H9 (cell line): ENCODE data around the gene SLC39A7. TPM values are rescaled to one million over a fixed set of nuclear protein-coding genes. Genes with fewer than 3 reads are reported as not detected.
A peak's percentile ranks its signal among the peaks of the same experiment; 100 is the strongest.

Experiments
- DNase-seq: peaks from one replicate; pipeline ENCODE4 v3.0.0-alpha.2; 2017
- H2AFZ ChIP-seq: one replicate; pipeline ENCODE4 v1.6.1; 2013; ENCODE audit warnings: mild to moderate bottlenecking, low read length, control low read depth, moderate library complexity
- H2AK5ac ChIP-seq: 2 replicates; pipeline ENCODE4 v1.6.1; 2013; ENCODE audit warnings: low read length, control low read depth, mixed read lengths; ENCODE audit not compliant: insufficient read length
- H2BK120ac ChIP-seq: one replicate; pipeline ENCODE4 v1.6.1; 2013; ENCODE audit warnings: low read depth, mild to moderate bottlenecking, low read length, control low read depth, inconsistent platforms; ENCODE audit not compliant: poor library complexity, severe bottlenecking
- H2BK12ac ChIP-seq: 2 replicates; pipeline ENCODE4 v1.6.1; 2013; ENCODE audit warnings: low read length, control low read depth, mixed read lengths, low read depth; ENCODE audit not compliant: insufficient read length
- H2BK15ac ChIP-seq: 2 replicates; pipeline ENCODE4 v1.6.1; 2013; ENCODE audit warnings: low read depth, low read length, control low read depth
- H2BK20ac ChIP-seq: one replicate; pipeline ENCODE4 v1.6.1; 2013; ENCODE audit warnings: low read depth, mild to moderate bottlenecking, low read length, control low read depth, inconsistent platforms; ENCODE audit not compliant: poor library complexity, severe bottlenecking
- H2BK5ac ChIP-seq: 2 replicates; pipeline ENCODE4 v1.6.1; 2013; ENCODE audit warnings: low read length, control low read depth, mixed read lengths; ENCODE audit not compliant: insufficient read length
- H3K14ac ChIP-seq: 2 replicates; pipeline ENCODE4 v1.6.1; 2013; ENCODE audit warnings: low read length, control low read depth; ENCODE audit not compliant: insufficient read depth
- H3K18ac ChIP-seq: 2 replicates; pipeline ENCODE4 v1.6.1; 2013; ENCODE audit warnings: low read depth, mild to moderate bottlenecking, mixed read lengths, low read length, control low read depth; ENCODE audit not compliant: insufficient read length
- H3K23ac ChIP-seq: 2 replicates; pipeline ENCODE4 v1.6.1; 2013; ENCODE audit warnings: low read length, control low read depth, mixed read lengths, low read depth; ENCODE audit not compliant: insufficient read length
- H3K23me2 ChIP-seq: 2 replicates; pipeline ENCODE4 v1.6.1; 2013; ENCODE audit warnings: low read depth, mild to moderate bottlenecking, mixed read lengths, low read length, control low read depth; ENCODE audit not compliant: insufficient read length, poor library complexity, severe bottlenecking
- H3K27ac ChIP-seq: 2 replicates; pipeline ENCODE4 v1.5.1; 2013; ENCODE audit warnings: low read length, control low read depth, mixed read lengths, low read depth; ENCODE audit not compliant: insufficient read length
- H3K27me3 ChIP-seq: 2 replicates; pipeline ENCODE4 v1.6.1; 2013; ENCODE audit warnings: low read length, control low read depth, inconsistent platforms; ENCODE audit not compliant: insufficient read depth
- H3K4ac ChIP-seq: 2 replicates; pipeline ENCODE4 v1.6.1; 2013; ENCODE audit warnings: low read depth, mild to moderate bottlenecking, control low read depth, inconsistent platforms, low read length, moderate library complexity
- H3K4me1 ChIP-seq: 2 replicates; pipeline ENCODE4 v1.6.1; 2013; ENCODE audit warnings: low read length, control low read depth, inconsistent platforms; ENCODE audit not compliant: insufficient read depth
- H3K4me2 ChIP-seq: 2 replicates; pipeline ENCODE4 v1.6.1; 2013; ENCODE audit warnings: low read length, control low read depth, mixed read lengths; ENCODE audit not compliant: insufficient read length, insufficient read depth
- H3K56ac ChIP-seq: 2 replicates; pipeline ENCODE4 v1.6.1; 2013; ENCODE audit warnings: low read depth, mild to moderate bottlenecking, mixed read lengths, low read length, control low read depth; ENCODE audit not compliant: insufficient read length
- H3K79me1 ChIP-seq: 2 replicates; pipeline ENCODE4 v1.6.1; 2013; ENCODE audit warnings: low read depth, mild to moderate bottlenecking, moderate library complexity, low read length, control low read depth, inconsistent platforms; ENCODE audit not compliant: insufficient read depth, poor library complexity, severe bottlenecking
- H3K79me2 ChIP-seq: 2 replicates; pipeline ENCODE4 v1.6.1; 2013; ENCODE audit warnings: low read length, control low read depth, inconsistent platforms; ENCODE audit not compliant: insufficient read depth
- H3K9ac ChIP-seq: 2 replicates; pipeline ENCODE4 v1.6.1; 2013; ENCODE audit warnings: low read length, control low read depth, mixed read lengths; ENCODE audit not compliant: insufficient read length; ENCODE audit errors: extremely low read depth
- H3K9me3 ChIP-seq: one replicate; pipeline ENCODE4 v1.6.1; 2013; ENCODE audit warnings: low read depth, low read length, inconsistent platforms; ENCODE audit not compliant: control insufficient read depth
- H3T11ph ChIP-seq: one replicate; pipeline ENCODE4 v1.6.1; 2013; ENCODE audit warnings: mild to moderate bottlenecking, low read length, control low read depth, inconsistent platforms
- H4K20me1 ChIP-seq: one replicate; pipeline ENCODE4 v1.6.1; 2013; ENCODE audit not compliant: control insufficient read depth, insufficient read length, insufficient read depth
- H4K5ac ChIP-seq: 2 replicates; pipeline ENCODE4 v1.6.1; 2013; ENCODE audit warnings: low read depth, mild to moderate bottlenecking, mixed read lengths, low read length, control low read depth; ENCODE audit not compliant: insufficient read length
- H4K8ac ChIP-seq: replicated peaks from 2 replicates; pipeline ENCODE4 v1.6.1; 2013; ENCODE audit warnings: low read length, control low read depth, mixed read lengths, low read depth; ENCODE audit not compliant: insufficient read length
- H4K91ac ChIP-seq: 2 replicates; pipeline ENCODE4 v1.6.1; 2013; ENCODE audit warnings: low read depth, mild to moderate bottlenecking, moderate library complexity, mixed read lengths, low read length, control low read depth; ENCODE audit not compliant: insufficient read length
- H3K27ac Mint-ChIP-seq, 3 experiments: 2 replicates in 2 of 3; 3 replicates in 1 of 3; pipeline ENCODE4 v1.8.0; 2020 to 2021; ENCODE audit warnings: mixed read lengths in 3 of 3, mild to moderate bottlenecking in 1 of 3, moderate library complexity in 1 of 3
- H3K27me3 Mint-ChIP-seq: 2 replicates; pipeline ENCODE4 v1.8.0; 2021; ENCODE audit warnings: low read depth, mild to moderate bottlenecking, moderate library complexity, mixed read lengths
- H3K36me3 Mint-ChIP-seq, 3 experiments: 2 replicates in 2 of 3; 3 replicates in 1 of 3; pipeline ENCODE4 v1.8.0; 2020 to 2021; ENCODE audit warnings: low read depth in 3 of 3, mixed read lengths in 3 of 3; ENCODE audit not compliant: insufficient read depth in 1 of 3
- H3K4me1 Mint-ChIP-seq, 2 experiments: 2 replicates each; pipeline ENCODE4 v1.8.0; 2020; ENCODE audit warnings: mixed read lengths in 2 of 2
- H3K4me3 Mint-ChIP-seq, 2 experiments: 2 replicates in 1 of 2; 3 replicates in 1 of 2; pipeline ENCODE4 v1.8.0; 2020 to 2021; ENCODE audit warnings: mild to moderate bottlenecking in 2 of 2, mixed read lengths in 2 of 2, moderate library complexity in 1 of 2
- H3K9me3 Mint-ChIP-seq, 2 experiments: 2 replicates in 1 of 2; 3 replicates in 1 of 2; pipeline ENCODE4 v1.8.0; 2020; ENCODE audit warnings: mild to moderate bottlenecking in 2 of 2, mixed read lengths in 2 of 2, moderate library complexity in 1 of 2
- WGBS: extraction: QIAGEN DNeasy Blood & Tissue Kit; methylation state at CpG from one replicate; pipeline ENCODE4 v1.1.7; 2013; ENCODE audit warnings: missing lambda C conversion rate, low lambda C conversion rate, mixed read lengths; ENCODE audit not compliant: insufficient read length; ENCODE audit errors: extremely low coverage; 5-methylcytosine and 5-hydroxymethylcytosine counted together
- total RNA-seq: library from RNA; stranded (reverse); gene quantifications from 2 replicates; pipeline ENCODE4 v1.2.1, GENCODE V29; 2021
- TF ChIP-seq, protein P1 (sequence below): fragments of 200-600 bp; sonication (generic); conservative IDR thresholded peaks from 3 replicates; pipeline ENCODE4 v1.8.0; 2021; ENCODE audit warnings: antibody characterized with exemption, mild to moderate bottlenecking

SLC39A7 gene
- total RNA-seq, 1 experiment from 2014 or later, result 107 TPM

DNA sequence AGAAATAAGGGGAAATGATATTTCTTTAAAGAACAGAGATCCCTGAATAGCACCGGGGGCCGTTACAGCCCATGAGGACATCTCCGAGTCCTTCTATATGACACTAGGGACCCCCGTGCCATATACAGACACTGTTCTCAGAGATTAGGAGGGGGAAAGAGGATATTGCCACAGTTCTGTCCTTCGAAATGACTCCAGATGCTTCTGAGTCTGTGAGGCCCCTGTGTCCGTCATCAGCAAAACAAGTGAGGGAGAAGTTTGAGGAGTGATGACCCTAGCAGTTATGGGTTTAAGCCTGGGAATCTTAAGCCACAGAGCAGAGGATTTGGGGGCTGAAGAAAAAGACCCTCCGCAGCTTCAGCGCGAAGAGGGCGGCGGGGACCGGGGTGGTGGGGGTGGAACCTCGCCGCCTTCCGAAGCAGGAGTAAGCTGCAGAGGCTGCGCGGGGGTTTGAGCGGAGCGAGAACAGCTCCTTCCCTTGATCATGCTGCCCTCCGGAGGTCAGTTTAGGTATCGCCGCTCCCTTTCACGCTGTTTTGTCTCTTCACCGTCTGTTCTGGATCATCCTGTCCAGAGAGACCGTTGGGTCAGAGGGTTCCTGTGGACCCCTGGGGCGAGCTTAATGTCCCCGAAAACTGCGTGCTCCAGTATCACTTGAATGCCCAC is 47.4 kb downstream of the SLC39A7 start:
- Histone ChIP-seq H4K8ac (no peak overlapping the region), H3K4me2 (peak overlapping the region; percentile 77), H4K5ac (no peak overlapping the region), H3K79me1 (no peaks in the 10 kb centered on the region), H3K4me1 (no peaks in the 10 kb centered on the region; the same call in 1 of the 2 replicates), H2BK12ac (no peak overlapping the region), H3K27ac (no peak overlapping the region), H3K9me3 (no peaks in the 10 kb centered on the region), H3K14ac (no peak overlapping the region), H2AFZ (peak overlapping the region; percentile 66), H2BK120ac (no peak overlapping the region), H3K4ac (no peak overlapping the region), H3K23ac (no peak overlapping the region), H3K9ac (peak overlapping the region; percentile 56), H4K20me1 (no peaks in the 10 kb centered on the region), H2BK5ac (no peak overlapping the region), H2BK15ac (no peak overlapping the region), H3K18ac (no peak overlapping the region), H3K27me3 (no peaks in the 10 kb centered on the region; the same call in 1 of the 2 replicates), H3T11ph (no peak overlapping the region), H3K79me2 (no peaks in the 10 kb centered on the region), H2AK5ac (no peak overlapping the region), H3K23me2 (peaks cover 17% of the 10 kb centered on the region), H3K56ac (no peak overlapping the region), H4K91ac (no peak overlapping the region), H2BK20ac (no peak overlapping the region)
- WGBS, result no CpG with 5 or more reads among the region's 28 CpGs
- Mint-ChIP-seq H3K4me1 (peaks cover 20 to 22% of the 10 kb centered on the region in 2 experiments), H3K27me3 (peaks cover 46% of the 10 kb centered on the region), H3K9me3 (no peaks in the 10 kb centered on the region; a peak in 1 of 5 replicates), H3K36me3 (peaks cover 8 to 24% (median 20%) of the 10 kb centered on the region in 3 experiments; a peak in 6 of 7 replicates), H3K4me3 (peak overlapping the region; percentile 64 to 83), H3K27ac (peak overlapping the region in 1 of 3 experiments; percentile 40; a peak in 1 of 7 replicates)
- DNase-seq, result peak; percentile 90
- TF ChIP-seq, protein P1, sequence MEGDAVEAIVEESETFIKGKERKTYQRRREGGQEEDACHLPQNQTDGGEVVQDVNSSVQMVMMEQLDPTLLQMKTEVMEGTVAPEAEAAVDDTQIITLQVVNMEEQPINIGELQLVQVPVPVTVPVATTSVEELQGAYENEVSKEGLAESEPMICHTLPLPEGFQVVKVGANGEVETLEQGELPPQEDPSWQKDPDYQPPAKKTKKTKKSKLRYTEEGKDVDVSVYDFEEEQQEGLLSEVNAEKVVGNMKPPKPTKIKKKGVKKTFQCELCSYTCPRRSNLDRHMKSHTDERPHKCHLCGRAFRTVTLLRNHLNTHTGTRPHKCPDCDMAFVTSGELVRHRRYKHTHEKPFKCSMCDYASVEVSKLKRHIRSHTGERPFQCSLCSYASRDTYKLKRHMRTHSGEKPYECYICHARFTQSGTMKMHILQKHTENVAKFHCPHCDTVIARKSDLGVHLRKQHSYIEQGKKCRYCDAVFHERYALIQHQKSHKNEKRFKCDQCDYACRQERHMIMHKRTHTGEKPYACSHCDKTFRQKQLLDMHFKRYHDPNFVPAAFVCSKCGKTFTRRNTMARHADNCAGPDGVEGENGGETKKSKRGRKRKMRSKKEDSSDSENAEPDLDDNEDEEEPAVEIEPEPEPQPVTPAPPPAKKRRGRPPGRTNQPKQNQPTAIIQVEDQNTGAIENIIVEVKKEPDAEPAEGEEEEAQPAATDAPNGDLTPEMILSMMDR, result peak; percentile 91
